Large intestine (tissue), 3 donors: ENCODE measurements around the gene CTNNBL1. TPM values are rescaled to one million over a fixed set of nuclear protein-coding genes. Genes with fewer than 3 reads are reported as not detected.

Source experiments
- DNase-seq, 2 donors: peaks; one replicate each; pipeline versions ENCODE4 v3.0.0 to v3.0.0-alpha.2; 2013
- H3K27ac ChIP-seq: one replicate; pipeline ENCODE4 v1.5.1; 2013; ENCODE audit warnings: low read length
- H3K27me3 ChIP-seq: 2 replicates; pipeline ENCODE4 v1.6.1; 2013; ENCODE audit warnings: low read length; ENCODE audit not compliant: control insufficient read depth, insufficient read depth
- H3K36me3 ChIP-seq: 2 replicates; pipeline ENCODE4 v1.6.1; 2013; ENCODE audit warnings: low read length; ENCODE audit not compliant: control insufficient read depth, insufficient read depth
- H3K4me1 ChIP-seq: one replicate; pipeline ENCODE4 v1.6.1; 2013; ENCODE audit warnings: low read length; ENCODE audit not compliant: control insufficient read depth, insufficient read depth
- H3K4me3 ChIP-seq: one replicate; pipeline ENCODE4 v1.5.1; 2013; ENCODE audit warnings: low read length
- H3K9me3 ChIP-seq: one replicate; pipeline ENCODE4 v1.6.1; 2013; ENCODE audit warnings: mild to moderate bottlenecking, low read depth, low read length, moderate library complexity; ENCODE audit not compliant: control insufficient read depth
- WGBS: methylation state at CpG from one replicate; pipeline ENCODE4 v1.1.5; 2013; ENCODE audit warnings: low lambda C conversion rate; ENCODE audit not compliant: insufficient coverage; 5-methylcytosine and 5-hydroxymethylcytosine counted together
- polyA plus RNA-seq: library from polyadenylated mRNA; unstranded; fragments of 120-200 nt; gene quantifications from one replicate; pipeline ENCODE4 v1.2.1, GENCODE V29; 2013

Gene CTNNBL1
- polyA plus RNA-seq, 1 donor = 40.1 TPM

DNA sequence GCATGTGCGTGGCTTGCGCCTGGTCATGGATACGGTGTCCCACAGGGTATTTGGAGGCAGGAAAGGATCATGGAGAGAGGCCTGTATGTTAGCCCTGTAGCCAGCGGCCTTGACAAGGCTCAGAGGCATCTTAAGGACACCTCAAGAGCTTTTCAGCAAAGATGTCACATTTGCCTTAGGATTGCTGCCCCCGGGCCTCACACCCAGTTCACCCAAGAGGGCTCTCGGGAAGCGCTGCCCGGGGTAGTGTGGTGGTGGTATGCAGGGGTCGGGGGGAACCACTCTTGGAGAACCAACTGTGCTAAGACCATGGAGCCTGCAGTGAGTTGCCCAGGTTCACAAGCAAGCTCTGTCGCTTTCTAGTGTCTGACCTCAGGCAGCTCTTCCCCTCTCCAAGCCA, 172.2 kb downstream of the CTNNBL1 start:
- DNase-seq = no peak
- Histone ChIP-seq H3K4me1 (no peaks in the 10 kb centered on the region), H3K36me3 (peaks cover 54% of the 10 kb centered on the region), H3K4me3 (no peak overlapping the region), H3K9me3 (no peaks in the 10 kb centered on the region), H3K27me3 (no peaks in the 10 kb centered on the region), H3K27ac (no peak overlapping the region)
- no CpG with 5 or more reads among the region's 10 CpGs for WGBS

DNA sequence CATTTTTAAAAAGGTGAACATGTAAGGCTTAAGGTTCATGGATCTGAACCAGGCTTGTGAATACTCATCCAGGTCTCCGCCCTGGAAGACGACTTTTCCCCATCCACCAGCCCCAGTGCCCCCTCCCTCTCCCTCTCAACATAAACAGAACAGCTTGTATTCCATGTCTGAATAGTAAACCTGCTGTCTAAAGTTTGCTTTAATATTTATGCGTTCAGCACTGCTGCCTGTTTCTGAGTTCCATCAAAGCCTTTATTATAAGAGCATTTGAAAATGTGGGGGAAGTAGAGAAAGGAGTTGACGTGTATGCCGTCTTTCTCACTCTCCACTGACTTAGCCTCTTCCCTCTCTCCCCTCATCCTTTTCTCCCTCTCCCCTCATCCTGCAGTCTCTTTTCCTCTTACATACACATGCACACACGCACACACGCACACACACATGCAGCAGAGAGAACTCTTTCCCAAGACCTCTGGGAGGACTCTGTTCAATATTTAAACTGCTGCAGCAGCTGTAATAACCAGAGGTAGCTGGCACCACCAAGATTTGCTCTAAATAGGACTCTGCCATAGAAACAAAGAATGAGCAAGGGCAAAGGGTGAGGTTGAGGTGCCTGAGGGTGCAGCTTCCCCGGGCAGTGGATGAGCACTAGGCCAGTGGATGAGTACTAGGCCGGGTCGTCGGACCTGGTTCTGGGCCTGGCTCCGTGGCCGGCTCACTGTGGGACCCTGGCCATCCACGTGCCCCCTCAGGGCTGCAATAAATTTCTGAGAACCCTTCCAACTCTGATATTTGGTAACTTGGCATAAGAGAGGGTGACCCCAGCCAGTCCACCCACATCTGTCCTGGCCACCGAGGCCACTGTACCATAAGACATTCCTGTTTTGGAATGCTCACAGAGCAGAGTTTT, 173.7 kb downstream of the CTNNBL1 start:
- no peak overlapping the region for H3K27ac ChIP-seq
- H3K4me1 ChIP-seq = no peaks in the 10 kb centered on the region
- DNase-seq = no peak
- WGBS = no CpG with 5 or more reads among the region's 15 CpGs
- H3K36me3 ChIP-seq = peaks cover 51% of the 10 kb centered on the region
- no peaks in the 10 kb centered on the region for H3K27me3 ChIP-seq
- H3K4me3 ChIP-seq = no peak overlapping the region
- no peaks in the 10 kb centered on the region for H3K9me3 ChIP-seq

DNA sequence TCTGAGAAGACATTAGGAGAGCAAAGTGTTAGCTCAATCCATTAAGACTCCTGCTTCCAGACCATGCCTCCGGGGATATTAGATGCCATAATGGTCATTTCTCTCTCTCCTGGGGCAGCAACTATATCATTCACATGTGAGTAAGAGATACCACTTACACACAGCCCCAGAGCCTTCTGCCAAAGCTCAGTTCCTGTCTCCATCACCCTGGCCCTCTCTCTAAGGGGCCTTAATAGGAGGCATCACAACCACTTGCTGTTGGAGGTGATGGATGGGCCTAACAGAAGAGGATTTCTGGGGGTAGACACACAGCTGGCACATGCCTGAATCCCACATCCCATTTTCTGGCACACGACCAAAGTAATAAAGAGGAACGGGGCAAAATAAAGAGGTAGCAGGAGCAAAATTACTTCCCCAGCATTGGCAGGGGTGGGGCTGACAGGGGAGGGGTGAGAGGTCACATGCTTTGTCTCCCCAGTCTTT, 175.1 kb downstream of the CTNNBL1 start:
- no CpG with 5 or more reads among the region's 3 CpGs for WGBS
- no peak overlapping the region for H3K4me3 ChIP-seq
- no peaks in the 10 kb centered on the region for H3K4me1 ChIP-seq
- H3K9me3 ChIP-seq = no peaks in the 10 kb centered on the region
- no peak overlapping the region for H3K27ac ChIP-seq
- H3K36me3 ChIP-seq = peaks cover 51% of the 10 kb centered on the region
- H3K27me3 ChIP-seq = no peaks in the 10 kb centered on the region
- no peak for DNase-seq

DNA sequence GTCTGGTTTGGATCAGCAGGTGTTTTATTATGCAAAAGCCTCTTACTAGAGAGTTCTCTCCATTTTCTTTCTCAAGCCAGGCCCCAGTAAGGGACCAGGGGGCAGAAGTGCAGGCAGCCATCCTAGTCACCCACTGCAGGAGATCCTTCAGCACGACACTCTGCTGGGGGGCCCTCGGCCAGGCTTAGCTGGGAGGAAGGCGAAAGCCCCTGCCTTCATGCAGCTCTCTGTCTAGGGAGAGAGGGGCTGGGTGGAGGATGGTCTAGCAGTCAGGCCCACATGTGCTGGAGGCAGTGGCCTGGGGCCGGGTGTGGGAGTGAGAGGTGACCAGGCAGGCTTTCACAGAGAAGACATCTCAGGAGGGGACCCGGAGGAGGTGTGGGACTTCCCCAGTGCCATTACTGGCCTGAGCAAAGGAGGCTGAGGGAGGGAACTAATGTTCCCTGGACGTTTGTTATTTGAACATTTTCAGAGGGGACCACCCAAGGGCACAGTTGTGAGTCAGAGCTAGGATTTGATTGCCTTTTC, 175.6 kb downstream of the CTNNBL1 start:
- H3K4me1 ChIP-seq = no peaks in the 10 kb centered on the region
- no peaks in the 10 kb centered on the region for H3K9me3 ChIP-seq
- no peak overlapping the region for H3K27ac ChIP-seq
- no peaks in the 10 kb centered on the region for H3K27me3 ChIP-seq
- no peak for DNase-seq
- no peak overlapping the region for H3K4me3 ChIP-seq
- peaks cover 52% of the 10 kb centered on the region for H3K36me3 ChIP-seq
- no CpG with 5 or more reads among the region's 6 CpGs for WGBS

DNA sequence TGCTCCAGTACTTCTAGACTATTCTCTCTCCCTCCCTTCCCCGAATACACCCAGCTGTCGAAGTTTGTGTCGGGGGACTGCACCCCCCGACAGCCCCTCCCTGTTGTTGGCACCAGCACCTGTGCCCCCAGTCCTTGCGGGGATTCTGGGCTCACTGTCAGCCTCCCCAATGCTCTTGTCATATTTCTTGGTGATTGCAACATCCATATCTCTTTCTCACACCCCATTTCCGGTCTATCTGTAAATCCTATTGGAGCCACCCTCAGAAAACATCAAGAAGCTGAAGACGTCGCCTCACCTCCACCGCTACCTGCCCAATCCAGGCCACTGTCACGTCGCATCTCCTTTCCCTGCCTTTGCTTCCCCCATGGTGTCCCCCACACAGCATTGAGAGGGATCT, 176.5 kb downstream of the CTNNBL1 start:
- Histone ChIP-seq H3K4me3 (no peak overlapping the region), H3K9me3 (no peaks in the 10 kb centered on the region), H3K27me3 (no peaks in the 10 kb centered on the region), H3K4me1 (no peaks in the 10 kb centered on the region), H3K36me3 (peaks cover 49% of the 10 kb centered on the region), H3K27ac (no peak overlapping the region)
- no CpG with 5 or more reads among the region's 11 CpGs for WGBS
- no peak for DNase-seq

DNA sequence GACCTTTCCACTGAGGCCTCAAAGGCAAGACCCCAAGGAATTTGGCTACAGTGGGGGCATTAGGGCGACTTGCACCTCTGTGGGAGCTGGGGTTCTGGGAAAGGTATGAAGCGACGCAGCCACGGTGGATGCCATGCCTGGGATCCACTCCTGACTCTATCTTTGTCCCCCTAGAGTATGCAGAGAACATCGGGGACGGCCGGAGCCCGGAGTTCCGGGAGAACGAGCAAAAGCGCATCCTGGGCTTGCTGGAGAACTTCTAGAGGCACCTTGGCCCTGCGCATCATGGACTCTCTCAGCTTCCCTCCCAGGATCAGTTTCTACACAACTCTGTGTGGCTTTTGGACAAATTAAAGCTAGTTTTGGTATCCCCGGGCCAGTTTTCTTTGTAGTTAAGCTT, 177.9 kb downstream of the CTNNBL1 start:
- Histone ChIP-seq H3K27me3 (no peaks in the 10 kb centered on the region), H3K36me3 (peaks cover 42% of the 10 kb centered on the region), H3K27ac (no peak overlapping the region), H3K4me1 (no peaks in the 10 kb centered on the region), H3K9me3 (no peaks in the 10 kb centered on the region), H3K4me3 (no peak overlapping the region)
- WGBS = no CpG with 5 or more reads among the region's 13 CpGs
- no peak for DNase-seq

DNA sequence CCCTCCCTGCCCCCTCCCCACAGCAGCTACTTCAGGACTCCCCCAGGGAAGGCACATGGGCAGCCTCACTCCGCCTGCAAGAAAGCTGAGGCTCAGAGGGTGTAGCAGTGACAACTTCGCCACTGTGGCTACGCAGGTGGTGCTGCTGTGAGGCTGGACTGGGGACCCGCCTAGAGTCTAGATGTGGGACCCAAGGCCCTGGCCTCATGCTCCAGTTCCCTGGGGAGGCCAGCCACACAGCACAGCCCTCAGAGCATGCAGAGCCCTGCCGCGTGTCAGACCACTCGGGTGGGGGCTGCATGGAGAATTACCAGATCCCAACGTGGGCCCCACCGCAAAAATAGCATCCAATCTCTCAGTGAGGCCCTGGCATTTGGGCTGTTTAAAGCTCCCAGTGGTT, 178.3 kb downstream of the CTNNBL1 start:
- Histone ChIP-seq H3K27ac (no peak overlapping the region), H3K27me3 (no peaks in the 10 kb centered on the region), H3K36me3 (peaks cover 39% of the 10 kb centered on the region), H3K4me1 (no peaks in the 10 kb centered on the region), H3K4me3 (no peak overlapping the region), H3K9me3 (no peaks in the 10 kb centered on the region)
- DNase-seq = no peak
- no CpG with 5 or more reads among the region's 9 CpGs for WGBS

DNA sequence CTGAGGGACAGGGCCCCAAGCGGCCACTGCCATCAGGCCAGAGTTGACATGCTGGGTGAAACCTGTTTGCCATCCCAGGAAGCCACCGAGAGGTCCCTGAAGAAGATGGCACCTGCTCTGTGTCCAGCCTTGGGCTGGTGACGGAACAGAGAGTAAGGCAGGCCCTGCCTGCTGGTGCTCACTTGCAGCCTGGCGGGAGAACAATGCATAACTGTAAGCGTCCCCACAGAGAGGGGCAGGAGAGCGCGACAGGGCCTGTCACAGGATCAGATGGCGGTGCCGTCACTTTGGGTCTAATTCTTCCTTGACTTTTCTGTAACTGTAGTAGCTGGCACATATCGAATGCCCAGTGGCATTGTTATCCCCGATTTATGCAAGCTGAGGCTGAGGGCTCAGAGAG, 180.1 kb downstream of the CTNNBL1 start:
- Histone ChIP-seq H3K4me1 (peaks cover 4% of the 10 kb centered on the region), H3K36me3 (peaks cover 35% of the 10 kb centered on the region), H3K4me3 (no peak overlapping the region), H3K27ac (no peak overlapping the region), H3K27me3 (no peaks in the 10 kb centered on the region), H3K9me3 (no peaks in the 10 kb centered on the region)
- WGBS = no CpG with 5 or more reads among the region's 11 CpGs
- no peak for DNase-seq

DNA sequence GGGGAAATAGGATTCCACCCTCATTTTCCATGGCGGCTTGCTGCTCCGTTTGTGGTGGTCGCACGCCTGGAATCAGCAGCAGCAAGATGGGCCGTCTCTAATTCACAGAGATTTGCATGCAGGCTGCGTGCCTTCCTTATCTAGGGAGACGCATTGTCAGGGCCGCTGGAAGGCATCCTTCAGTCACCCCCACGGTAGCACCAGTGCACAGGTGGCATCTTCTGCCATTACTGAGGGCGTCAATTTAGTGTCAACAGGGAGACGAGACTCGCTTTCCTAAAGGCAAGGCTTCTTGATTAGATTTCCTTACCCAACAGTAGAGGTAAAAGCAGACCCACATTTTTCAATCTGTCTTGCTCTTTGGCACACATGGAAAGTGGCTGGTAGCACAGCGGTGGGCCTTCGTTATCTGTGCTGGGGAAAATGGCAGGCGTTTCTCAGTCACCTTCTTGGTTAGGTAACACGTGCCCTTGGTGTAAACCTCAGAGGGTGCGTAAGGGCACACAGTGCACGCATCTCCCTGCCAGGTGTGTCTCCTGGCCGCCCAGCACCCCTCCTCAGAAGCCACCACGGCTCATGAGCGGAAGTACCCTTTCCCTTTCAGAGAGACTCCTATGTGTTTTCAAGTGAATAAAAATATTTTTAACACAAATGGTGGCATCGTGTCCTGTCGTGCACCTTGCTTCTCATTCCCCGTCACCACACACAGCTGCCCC, 181.8 kb downstream of the CTNNBL1 start:
- Histone ChIP-seq H3K27me3 (no peaks in the 10 kb centered on the region), H3K9me3 (no peaks in the 10 kb centered on the region), H3K4me1 (peaks cover 11% of the 10 kb centered on the region), H3K4me3 (no peak overlapping the region), H3K36me3 (peaks cover 26% of the 10 kb centered on the region), H3K27ac (no peak overlapping the region)
- DNase-seq = no peak
- no CpG with 5 or more reads among the region's 24 CpGs for WGBS

DNA sequence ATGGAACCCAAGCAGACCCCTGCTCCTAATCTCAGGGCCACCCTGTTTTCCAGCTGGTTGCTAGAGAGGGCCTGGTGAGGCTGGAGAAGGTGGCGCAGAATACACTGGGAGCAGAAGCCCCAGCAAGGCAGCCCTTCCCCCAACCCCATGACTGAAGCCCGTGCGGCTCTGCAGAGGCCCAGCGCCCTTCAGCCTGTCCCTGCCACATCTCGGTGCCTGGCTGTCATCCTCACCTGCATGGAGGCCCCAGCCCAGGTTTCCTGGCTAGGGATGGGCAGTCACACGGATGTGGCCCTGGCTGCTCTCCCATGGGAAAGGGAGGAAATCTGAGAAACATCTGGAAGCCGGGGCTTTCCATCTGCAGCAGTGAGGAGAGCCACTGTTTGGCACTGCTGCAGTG, 183.0 kb downstream of the CTNNBL1 start:
- H3K4me1 ChIP-seq = peaks cover 21% of the 10 kb centered on the region
- WGBS = no CpG with 5 or more reads among the region's 7 CpGs
- no peak for DNase-seq
- no peak overlapping the region for H3K4me3 ChIP-seq
- H3K9me3 ChIP-seq = no peaks in the 10 kb centered on the region
- no peak overlapping the region for H3K27ac ChIP-seq
- peaks cover 17% of the 10 kb centered on the region for H3K36me3 ChIP-seq
- no peaks in the 10 kb centered on the region for H3K27me3 ChIP-seq
